AG04450 (cell line): ENCODE data around the gene FBXO33. TPM values are rescaled to one million over a fixed set of nuclear protein-coding genes. Genes with fewer than 3 reads are reported as not detected.

ENCODE experiments used
- CTCF ChIA-PET: fragments of 300-600, 350-600 bp; formaldehyde crosslinking; extraction: SDS; loops from one replicate; lab custom pipeline; 2022; ENCODE audit warnings: antibody characterized with exemption, inconsistent platforms; lab: Charles Lee
- POLR2A ChIA-PET: fragments of 350-600 bp; formaldehyde crosslinking; extraction: SDS; loops from one replicate; lab custom pipeline; 2021; ENCODE audit warnings: antibody characterized with exemption, inconsistent platforms; lab: Yijun Ruan, JAX
- DNase-seq: peaks from one replicate; pipeline ENCODE4 v3.0.0-alpha.2; 2011; ENCODE audit warnings: low read depth, low spot score
- H3K27ac ChIP-seq: one replicate; pipeline ENCODE4 v1.5.1; 2012; ENCODE audit warnings: low read depth, low read length, control low read depth
- H3K27me3 ChIP-seq: one replicate; pipeline ENCODE4 v1.6.0; 2012; ENCODE audit warnings: low read length; ENCODE audit not compliant: control insufficient read depth, insufficient read depth
- H3K4me3 ChIP-seq: 2 replicates; pipeline ENCODE4 v1.5.1; 2011; ENCODE audit warnings: mild to moderate bottlenecking, low read depth, low read length, control low read depth
- H3K9me3 ChIP-seq: 2 replicates; pipeline ENCODE4 v1.5.1; 2012; ENCODE audit warnings: low read length; ENCODE audit not compliant: control insufficient read depth, insufficient read depth
- polyA plus RNA-seq: library from polyadenylated mRNA; depleted of rRNA; stranded (reverse); fragments of >200 nt; gene quantifications from 2 replicates; pipeline ENCODE4 v1.2.3, GENCODE V29; 2011
- TF ChIP-seq, protein P1 (sequence below): IDR thresholded peaks from 2 replicates; pipeline ENCODE4 v1.5.1; 2011; ENCODE audit warnings: low read depth, low read length, control low read depth, inconsistent platforms

FBXO33 gene
- polyA plus RNA-seq, 1 experiment: 12.6 TPM

DNA sequence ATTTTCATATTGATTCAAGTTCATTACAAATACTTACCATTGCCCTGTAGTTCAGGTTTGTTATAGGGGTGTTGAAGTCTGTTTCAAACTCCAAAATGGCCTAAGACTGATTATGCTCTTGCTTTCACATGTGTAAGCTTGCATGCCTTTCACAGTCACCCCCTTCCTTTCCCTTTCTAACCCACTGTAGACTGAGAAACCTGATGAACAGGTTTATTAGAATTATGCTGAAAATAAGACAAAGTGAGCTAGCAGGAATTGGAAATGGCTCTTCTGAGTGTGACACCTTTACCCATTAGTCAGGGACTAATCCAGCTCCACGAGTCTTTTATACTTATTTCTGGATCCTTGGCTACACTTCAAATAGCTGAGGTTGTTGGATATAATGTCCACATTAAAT is 38.9 kb downstream of the FBXO33 start:
- CTCF ChIA-PET: no interaction called here

DNA sequence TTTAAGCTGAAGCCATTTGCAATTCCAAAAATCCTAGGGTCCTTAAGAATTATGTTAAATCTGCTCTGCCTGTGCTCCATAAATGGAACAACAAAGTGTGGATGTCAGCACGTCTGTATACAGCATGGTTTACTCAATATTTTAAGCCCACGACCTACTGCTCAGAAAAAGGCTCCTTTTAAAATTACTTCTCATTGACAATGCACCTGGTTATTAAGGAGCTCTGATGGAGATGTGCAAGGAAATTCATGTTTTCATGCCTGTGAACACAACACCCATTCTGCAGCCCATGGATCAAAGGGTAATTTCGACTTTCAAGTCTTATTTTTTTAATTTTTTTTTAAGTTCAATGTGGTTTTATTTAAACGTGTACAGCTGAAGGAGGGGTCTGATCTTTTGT is 48.1 kb downstream of the FBXO33 start:
- TF ChIP-seq, protein P1, sequence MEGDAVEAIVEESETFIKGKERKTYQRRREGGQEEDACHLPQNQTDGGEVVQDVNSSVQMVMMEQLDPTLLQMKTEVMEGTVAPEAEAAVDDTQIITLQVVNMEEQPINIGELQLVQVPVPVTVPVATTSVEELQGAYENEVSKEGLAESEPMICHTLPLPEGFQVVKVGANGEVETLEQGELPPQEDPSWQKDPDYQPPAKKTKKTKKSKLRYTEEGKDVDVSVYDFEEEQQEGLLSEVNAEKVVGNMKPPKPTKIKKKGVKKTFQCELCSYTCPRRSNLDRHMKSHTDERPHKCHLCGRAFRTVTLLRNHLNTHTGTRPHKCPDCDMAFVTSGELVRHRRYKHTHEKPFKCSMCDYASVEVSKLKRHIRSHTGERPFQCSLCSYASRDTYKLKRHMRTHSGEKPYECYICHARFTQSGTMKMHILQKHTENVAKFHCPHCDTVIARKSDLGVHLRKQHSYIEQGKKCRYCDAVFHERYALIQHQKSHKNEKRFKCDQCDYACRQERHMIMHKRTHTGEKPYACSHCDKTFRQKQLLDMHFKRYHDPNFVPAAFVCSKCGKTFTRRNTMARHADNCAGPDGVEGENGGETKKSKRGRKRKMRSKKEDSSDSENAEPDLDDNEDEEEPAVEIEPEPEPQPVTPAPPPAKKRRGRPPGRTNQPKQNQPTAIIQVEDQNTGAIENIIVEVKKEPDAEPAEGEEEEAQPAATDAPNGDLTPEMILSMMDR: no peak
- POLR2A ChIA-PET: no interaction called here
- Histone ChIP-seq H3K27me3 (no peaks in the 10 kb centered on the region), H3K4me3 (no peak overlapping the region), H3K9me3 (no peaks in the 10 kb centered on the region), H3K27ac (no peak overlapping the region)
- CTCF ChIA-PET: no interaction called here
- DNase-seq: no peak

More for the DNA sequence above, 38.9 kb downstream of the FBXO33 start:
- Histone ChIP-seq H3K27me3 (no peaks in the 10 kb centered on the region), H3K4me3 (no peak overlapping the region), H3K9me3 (no peaks in the 10 kb centered on the region), H3K27ac (no peak overlapping the region)
- POLR2A ChIA-PET: no interaction called here
- no peak for DNase-seq
- TF ChIP-seq, protein P1: no peak

GRCh38 chr14:39383741-39384140 is 48.5 kb downstream of the FBXO33 start:
- TF ChIP-seq, protein P1: no peak
- Histone ChIP-seq H3K27me3 (no peaks in the 10 kb centered on the region), H3K27ac (no peak overlapping the region), H3K9me3 (no peaks in the 10 kb centered on the region), H3K4me3 (no peak overlapping the region)
- ChIA-PET POLR2A (no interaction called here), CTCF (no interaction called here)
- no peak for DNase-seq

DNA sequence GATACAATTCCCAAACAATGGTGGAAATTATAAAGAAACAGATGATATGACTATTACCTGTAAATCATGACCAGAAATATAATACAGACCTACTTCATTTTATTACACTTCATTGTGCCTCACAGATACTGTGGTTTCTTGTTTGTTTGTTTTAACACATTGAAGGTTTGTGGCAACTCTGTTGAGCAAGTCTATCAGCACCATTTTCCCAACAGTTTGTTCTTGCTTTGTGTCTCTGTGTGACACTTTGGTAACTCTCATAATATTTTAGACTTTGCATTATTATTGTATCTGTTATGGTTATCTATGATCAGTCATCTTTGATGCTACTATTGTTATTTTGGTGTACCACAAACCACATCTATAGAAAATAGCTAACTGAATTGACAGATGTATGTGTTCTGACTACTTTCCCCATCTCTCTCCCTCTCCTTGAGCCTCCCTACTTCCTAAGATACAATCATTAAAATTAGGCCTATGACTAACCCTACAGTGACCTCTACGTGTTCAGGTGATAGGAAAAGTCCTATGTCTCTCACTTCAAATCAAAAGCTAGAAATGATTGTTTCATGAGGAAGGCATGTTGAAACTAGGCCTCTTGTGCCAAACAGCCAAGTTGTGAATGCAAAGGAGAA is 49.1 kb downstream of the FBXO33 start:
- no peaks in the 10 kb centered on the region for H3K9me3 ChIP-seq
- POLR2A ChIA-PET: no interaction called here
- no peaks in the 10 kb centered on the region for H3K27me3 ChIP-seq
- no peak overlapping the region for H3K4me3 ChIP-seq
- no peak overlapping the region for H3K27ac ChIP-seq
- TF ChIP-seq, protein P1: no peak
- CTCF ChIA-PET: no interaction called here
- no peak for DNase-seq

- TF ChIP-seq, protein P1: no peak
- POLR2A ChIA-PET: interaction anchor here (0.8 kb wide), 1 partner anchor 212 kb away, joined by 3 read pairs; the partner anchor contains the start of gene TRAPPC6B
- CTCF ChIA-PET: no interaction called here
- Histone ChIP-seq H3K9me3 (no peaks in the 10 kb centered on the region), H3K27ac (no peak overlapping the region), H3K27me3 (no peaks in the 10 kb centered on the region), H3K4me3 (no peak overlapping the region)
- DNase-seq: no peak
Measured at GRCh38 chr14:39382463-39382862, 49.8 kb downstream of the FBXO33 start.
